HG03039 (cell line): Measurements from ENCODE around the gene NHERF2.
"Not testable (repeated sequence)": the region's sequence is repeated elsewhere in the genome, so short reads cannot be mapped to it uniquely, and the experiment has no call there.

Experiments
- ATAC-seq: cut with Tn5 transposase; IDR thresholded peaks from one replicate; pipeline ENCODE4 v1.9.1; 2021; ENCODE audit warnings: mild to moderate bottlenecking, moderate library complexity; ENCODE audit not compliant: unreplicated experiment

Gene NHERF2

GRCh38 chr16:2005646-2006045 is 21.1 kb upstream of the NHERF2 start:
- no peak for ATAC-seq

- no peak for ATAC-seq
Observed at GRCh38 chr16:2006317-2006716, 20.4 kb upstream of the NHERF2 start.

GRCh38 chr16:2007081-2007836 is 19.4 kb upstream of the NHERF2 start:
- ATAC-seq: no peak

GRCh38 chr16:2008009-2008526 is 18.6 kb upstream of the NHERF2 start:
- ATAC-seq: no peak

GRCh38 chr16:2008631-2009163 is 18.0 kb upstream of the NHERF2 start:
- ATAC-seq: no peak

- peak; percentile 25 for ATAC-seq
Observed at GRCh38 chr16:2009164-2009711, 17.5 kb upstream of the NHERF2 start.

GRCh38 chr16:2009791-2010510 is 16.8 kb upstream of the NHERF2 start, which contains the start of gene ZNF598:
TSS of gene ZNF598 (minus strand) at chr16:2009821.
- ATAC-seq: peak; percentile 80

- not testable (repeated sequence) for ATAC-seq
Observed at GRCh38 chr16:2011726-2012125, 15.0 kb upstream of the NHERF2 start.

GRCh38 chr16:2013527-2013926 is 13.2 kb upstream of the NHERF2 start:
- ATAC-seq: no peak

GRCh38 chr16:2015117-2015946 is 11.4 kb upstream of the NHERF2 start:
- ATAC-seq: no peak

- ATAC-seq: no peak
Observed at GRCh38 chr16:2015947-2016208, 10.8 kb upstream of the NHERF2 start.

- ATAC-seq: no peak
Observed at GRCh38 chr16:2016407-2016922, 10.2 kb upstream of the NHERF2 start.

GRCh38 chr16:2019518-2019920 is 7.2 kb upstream of the NHERF2 start, which contains the start of gene NPW:
TSS of gene NPW (plus strand) at chr16:2019785.
- no peak for ATAC-seq

GRCh38 chr16:2019921-2020831 is 6.5 kb upstream of the NHERF2 start:
- ATAC-seq: no peak

- no peak for ATAC-seq
Observed at GRCh38 chr16:2022723-2023091, 4.0 kb upstream of the NHERF2 start.

GRCh38 chr16:2023092-2024031 is 3.3 kb upstream of the NHERF2 start:
- peak; percentile 62 for ATAC-seq

GRCh38 chr16:2024032-2024420 is 2.7 kb upstream of the NHERF2 start:
- ATAC-seq: no peak

GRCh38 chr16:2025251-2025650 is 1.5 kb upstream of the NHERF2 start:
- no peak for ATAC-seq
